IMR-90 (cell line): Measurements from ENCODE around the gene PLCB4. TPM values are rescaled to one million over a fixed set of nuclear protein-coding genes. Genes with fewer than 3 reads are reported as not detected.

Experiments
- ATAC-seq: fragments of 200-7000 bp; cut with Tn5 transposase; 2 replicates; pipeline ENCODE4 v1.9.1; 2020; ENCODE audit warnings: low read depth, mild to moderate bottlenecking, moderate library complexity
- BruUV-seq: library from RNA; stranded (reverse); fragments of 400-500 nt; replicated peaks from 2 replicates; lab custom pipeline; 2021; lab: Mats Ljungman, UMichigan
- CTCF ChIA-PET: fragments of 300-600 bp; formaldehyde crosslinking; extraction: SDS; loops from one replicate; lab custom pipeline; 2021; ENCODE audit warnings: antibody characterized with exemption; lab: Yijun Ruan, JAX
- POLR2A ChIA-PET: fragments of 300-600 bp; sonication (Branson Sonifier 250); formaldehyde crosslinking; loops from one replicate; lab custom pipeline; 2022; ENCODE audit warnings: antibody characterized with exemption; ENCODE audit not compliant: unreplicated experiment; lab: Charles Lee
- DNase-seq: peaks from one replicate; pipeline ENCODE4 v3.0.0; 2013
- H2AFZ ChIP-seq: replicated peaks from 2 replicates; pipeline ENCODE3; 2013; ENCODE audit warnings: low read length, mild to moderate bottlenecking; ENCODE audit not compliant: poor library complexity
- H2AK5ac ChIP-seq: 2 replicates; pipeline ENCODE4 v1.6.1; 2013; ENCODE audit warnings: low read depth, low read length, inconsistent platforms
- H2AK9ac ChIP-seq: replicated peaks from 2 replicates; pipeline ENCODE3; 2013; ENCODE audit warnings: mild to moderate bottlenecking, low read depth, low read length, moderate library complexity; ENCODE audit not compliant: poor library complexity
- H2BK120ac ChIP-seq: 2 replicates; pipeline ENCODE4 v1.6.1; 2013; ENCODE audit warnings: low read depth, low read length, inconsistent platforms
- H2BK15ac ChIP-seq: 3 replicates; pipeline ENCODE4 v1.6.1; 2013; ENCODE audit warnings: low read depth, low read length, inconsistent platforms
- H2BK20ac ChIP-seq: 2 replicates; pipeline ENCODE4 v1.6.1; 2013; ENCODE audit warnings: low read depth, mild to moderate bottlenecking, inconsistent platforms, low read length, moderate library complexity
- H2BK5ac ChIP-seq: 2 replicates; pipeline ENCODE4 v1.6.1; 2013; ENCODE audit warnings: mild to moderate bottlenecking, low read depth, low read length, inconsistent platforms; ENCODE audit not compliant: poor library complexity, severe bottlenecking
- H3K14ac ChIP-seq: replicated peaks from 2 replicates; pipeline ENCODE4 v1.6.1; 2013; ENCODE audit warnings: low read depth, low read length, inconsistent platforms
- H3K18ac ChIP-seq: 2 replicates; pipeline ENCODE4 v1.6.1; 2013; ENCODE audit warnings: low read depth, low read length, control low read depth
- H3K23ac ChIP-seq: 2 replicates; pipeline ENCODE4 v1.6.1; 2013; ENCODE audit warnings: low read depth, low read length, inconsistent platforms
- H3K27ac ChIP-seq: 2 replicates; pipeline ENCODE4 v1.5.1; 2013; ENCODE audit warnings: mild to moderate bottlenecking, control low read depth, low read length; ENCODE audit not compliant: insufficient read depth
- H3K27me3 ChIP-seq: 2 replicates; pipeline ENCODE4 v1.6.1; 2013; ENCODE audit warnings: low read length; ENCODE audit not compliant: control insufficient read depth, insufficient read depth
- H3K36me3 ChIP-seq: 2 replicates; pipeline ENCODE4 v1.6.1; 2013; ENCODE audit warnings: low read length, mixed read lengths; ENCODE audit not compliant: control insufficient read depth, insufficient read depth
- H3K4ac ChIP-seq: 2 replicates; pipeline ENCODE4 v1.6.1; 2013; ENCODE audit warnings: low read depth, low read length, inconsistent platforms
- H3K4me1 ChIP-seq: 2 replicates; pipeline ENCODE4 v1.6.1; 2013; ENCODE audit warnings: low read length, mixed read lengths; ENCODE audit not compliant: control insufficient read depth, insufficient read depth
- H3K4me2 ChIP-seq: 2 replicates; pipeline ENCODE4 v1.6.1; 2013; ENCODE audit warnings: low read depth, mild to moderate bottlenecking, control low read depth, low read length, moderate library complexity
- H3K4me3 ChIP-seq: 2 replicates; pipeline ENCODE4 v1.5.1; 2013; ENCODE audit warnings: low read depth, mild to moderate bottlenecking, control low read depth, low read length, moderate library complexity; ENCODE audit not compliant: insufficient read depth
- H3K56ac ChIP-seq: 2 replicates; pipeline ENCODE4 v1.6.1; 2013; ENCODE audit warnings: low read length, inconsistent platforms; ENCODE audit not compliant: insufficient read depth; ENCODE audit errors: extremely low read depth
- H3K79me1 ChIP-seq, 2 experiments: 2 replicates each; pipeline ENCODE4 v1.6.1; 2013; ENCODE audit warnings: low read length in 2 of 2, inconsistent platforms in 1 of 2, low read depth in 1 of 2
- H3K9ac ChIP-seq: 2 replicates; pipeline ENCODE4 v1.6.1; 2013; ENCODE audit warnings: low read depth, low read length, control low read depth
- H3K9me1 ChIP-seq: 2 replicates; pipeline ENCODE4 v1.6.1; 2013; ENCODE audit warnings: low read length, inconsistent platforms; ENCODE audit not compliant: insufficient read depth
- H3K9me3 ChIP-seq: 2 replicates; pipeline ENCODE4 v1.6.1; 2013; ENCODE audit warnings: low read length; ENCODE audit not compliant: control insufficient read depth, insufficient read depth
- H4K20me1 ChIP-seq: 2 replicates; pipeline ENCODE4 v1.6.1; 2013; ENCODE audit warnings: low read length, inconsistent platforms; ENCODE audit not compliant: insufficient read depth
- H4K5ac ChIP-seq: 2 replicates; pipeline ENCODE4 v1.6.1; 2013; ENCODE audit warnings: mild to moderate bottlenecking, low read depth, low read length, control low read depth
- H4K8ac ChIP-seq, 2 experiments: 2 replicates each; pipeline ENCODE4 v1.6.1; 2013; ENCODE audit warnings: low read depth in 2 of 2, low read length in 2 of 2, control low read depth in 1 of 2, inconsistent platforms in 1 of 2
- H4K91ac ChIP-seq: 2 replicates; pipeline ENCODE4 v1.6.1; 2013; ENCODE audit warnings: low read depth, low read length, inconsistent platforms; ENCODE audit not compliant: insufficient read depth
- BHLHE40 ChIP-seq: fragments of 150-350 bp; IDR thresholded peaks from 2 replicates; pipeline ENCODE4 v1.6.1; 2016; ENCODE audit warnings: mild to moderate bottlenecking, low read depth, low read length
- CEBPB ChIP-seq: IDR thresholded peaks from 2 replicates; pipeline ENCODE4 v1.6.1; 2012; ENCODE audit warnings: low read depth, low read length, improper control_type of control experiment
- CHD1 ChIP-seq: IDR thresholded peaks from 2 replicates; pipeline ENCODE4 v1.6.1; 2012; ENCODE audit warnings: low read depth, low read length, improper control_type of control experiment
- CTCF ChIP-seq: conservative IDR thresholded peaks from 2 replicates; pipeline ENCODE4 v1.5.1; 2012; ENCODE audit warnings: mild to moderate bottlenecking, low read depth, low read length, improper control_type of control experiment
- ELK1 ChIP-seq: fragments of 150-350 bp; IDR thresholded peaks from 2 replicates; pipeline ENCODE4 v1.6.1; 2016; ENCODE audit warnings: low read depth, mild to moderate bottlenecking, low read length, moderate library complexity, borderline replicate concordance
- FOS ChIP-seq: fragments of 150-350 bp; IDR thresholded peaks from 2 replicates; pipeline ENCODE4 v1.6.1; 2016; ENCODE audit warnings: low read depth, low read length
- MAFK ChIP-seq: IDR thresholded peaks from 2 replicates; pipeline ENCODE4 v1.6.1; 2012; ENCODE audit warnings: low read depth, low read length, improper control_type of control experiment
- MAZ ChIP-seq: IDR thresholded peaks from 2 replicates; pipeline ENCODE4 v1.6.1; 2012; ENCODE audit warnings: low read depth, mild to moderate bottlenecking, low read length, improper control_type of control experiment, moderate library complexity, borderline replicate concordance
- MXI1 ChIP-seq: IDR thresholded peaks from 2 replicates; pipeline ENCODE4 v1.6.1; 2012; ENCODE audit warnings: low read depth, mild to moderate bottlenecking, low read length, moderate library complexity, borderline replicate concordance
- NFE2L2 ChIP-seq: fragments of 150-350 bp; IDR thresholded peaks from 2 replicates; pipeline ENCODE4 v1.6.1; 2016; ENCODE audit warnings: low read depth, mild to moderate bottlenecking, low read length
- POLR2A ChIP-seq: IDR thresholded peaks from 2 replicates; pipeline ENCODE4 v1.6.1; 2012; ENCODE audit warnings: mild to moderate bottlenecking, low read depth, low read length
- RCOR1 ChIP-seq: IDR thresholded peaks from 2 replicates; pipeline ENCODE4 v1.6.1; 2012; ENCODE audit warnings: mild to moderate bottlenecking, low read length, improper control_type of control experiment; ENCODE audit not compliant: insufficient replicate concordance
- RFX5 ChIP-seq: IDR thresholded peaks from 2 replicates; pipeline ENCODE4 v1.8.0; 2012; ENCODE audit warnings: low read depth, mild to moderate bottlenecking, low read length, moderate library complexity
- SMC3 ChIP-seq: fragments of 150-350 bp; IDR thresholded peaks from 2 replicates; pipeline ENCODE4 v1.6.1; 2016; ENCODE audit warnings: low read depth, mild to moderate bottlenecking, antibody characterized with exemption, low read length, moderate library complexity
- USF2 ChIP-seq: fragments of 150-350 bp; IDR thresholded peaks from 2 replicates; pipeline ENCODE4 v1.6.1; 2017; ENCODE audit warnings: mild to moderate bottlenecking, antibody characterized with exemption, low read length, low read depth
- WGBS, 2 experiments: methylation state at CpG; one replicate each; pipeline versions ENCODE4 v1.1.5 to v1.1.7; 2013; ENCODE audit warnings: missing lambda C conversion rate in 2 of 2; ENCODE audit not compliant: insufficient read length in 1 of 2; ENCODE audit errors: extremely low coverage in 2 of 2; 5-methylcytosine and 5-hydroxymethylcytosine counted together
- dilution Hi-C: fragments of 300-500 bp; cut with HindIII; formaldehyde crosslinking; loops from one replicate; pipeline ENCODE4 v1.14.3; 2018; ENCODE audit warnings: low sequenced_read_pairs; ENCODE audit not compliant: unreplicated experiment
- in situ Hi-C: fragments of 300-500 bp; cut with MboI; formaldehyde crosslinking; loops from 3 replicates; pipeline ENCODE4 v1.14.3; 2019; ENCODE audit warnings: low sequenced_read_pairs, inconsistent platforms, mixed read lengths
- intact Hi-C: fragments of 100-400 bp; cut with micrococcal nuclease; formaldehyde crosslinking; loops from 2 replicates; pipeline ENCODE4 v1.10.0; 2022
- polyA plus RNA-seq, 3 experiments: library from polyadenylated mRNA; depleted of rRNA; stranded (reverse); fragments of >200 nt; gene quantifications; 2 replicates each; pipeline ENCODE4 v1.2.3, GENCODE V29; 2012; ENCODE audit warnings: low replicate concordance in 1 of 3
- total RNA-seq: library from RNA; depleted of rRNA; stranded (reverse); fragments of >200 nt; gene quantifications from 2 replicates; pipeline ENCODE4 v1.2.3, GENCODE V29; 2012

Gene PLCB4
- total and polyA plus RNA-seq, 2 of the 4 experiments (the other 2 are of a cell fraction), result 12.5 to 24.0 TPM

- peaks cover 26 to 34% of the 10 kb centered on the region in 2 experiments for H3K79me1 ChIP-seq
- H2BK15ac ChIP-seq, result no peak overlapping the region
- H3K36me3 ChIP-seq, result no peaks in the 10 kb centered on the region
- no peak overlapping the region for H2BK20ac ChIP-seq
- ATAC-seq, result no peak
- dilution Hi-C loops, result no loop called here
- no peak for TF ChIP-seq NFE2L2
- TF ChIP-seq MAFK, result no peak
- TF ChIP-seq POLR2A, result no peak
- no peak for TF ChIP-seq MXI1
- no peak for TF ChIP-seq CHD1
- TF ChIP-seq RFX5, result no peak
- no peak for TF ChIP-seq FOS
- no peak for TF ChIP-seq CEBPB
- no peak for TF ChIP-seq USF2
- no peak for TF ChIP-seq ELK1
- no peak for TF ChIP-seq CTCF
- TF ChIP-seq SMC3, result no peak
- TF ChIP-seq MAZ, result no peak
- TF ChIP-seq BHLHE40, result no peak
- no peak for TF ChIP-seq RCOR1
- no peak for DNase-seq
- no CpG with 5 or more reads among the region's 3 CpGs for WGBS, 2 experiments
- no peak overlapping the region for H3K23ac ChIP-seq
- intact Hi-C loops, result no loop called here
- no peaks in the 10 kb centered on the region for H3K9me3 ChIP-seq
- H2BK120ac ChIP-seq, result no peak overlapping the region
- ChIA-PET CTCF (no interaction called here), POLR2A (no interaction called here)
- H3K27me3 ChIP-seq, result no peaks in the 10 kb centered on the region
- no peak overlapping the region for H2BK5ac ChIP-seq
- no peak overlapping the region for H2AK5ac ChIP-seq
- no peak overlapping the region for H4K8ac ChIP-seq
- peaks cover 2% of the 10 kb centered on the region; the same call in 1 of the 2 replicates for H3K9me1 ChIP-seq
- no peak overlapping the region for H3K18ac ChIP-seq
- no peak overlapping the region for H3K4me3 ChIP-seq
- H2AFZ ChIP-seq, result no peak overlapping the region
- H2AK9ac ChIP-seq, result no peak overlapping the region
- H4K20me1 ChIP-seq, result peaks cover 6% of the 10 kb centered on the region; the same call in 1 of the 2 replicates
- peaks cover 3% of the 10 kb centered on the region; the same call in 1 of the 2 replicates for H3K4me1 ChIP-seq
- H4K5ac ChIP-seq, result no peak overlapping the region
- no peak overlapping the region for H3K4ac ChIP-seq
- H3K56ac ChIP-seq, result no peak overlapping the region
- no peak overlapping the region for H3K14ac ChIP-seq
- no peak overlapping the region for H4K91ac ChIP-seq
- in situ Hi-C loops, result no loop called here
- BruUV-seq, result no TSS peak
- H3K27ac ChIP-seq, result no peak overlapping the region
- no peak overlapping the region for H3K4me2 ChIP-seq
- H3K9ac ChIP-seq, result no peak overlapping the region
Observed at GRCh38 chr20:9256393-9256792, 187.5 kb downstream of the PLCB4 start.
